ENCODE results near the gene NFIC. TPM values are rescaled to one million over a fixed set of nuclear protein-coding genes. Genes with fewer than 3 reads are reported as not detected.

The NFIC gene
- total and polyA plus RNA-seq, 2 donors from 2014 or later = 20.3 to 173 TPM

DNA sequence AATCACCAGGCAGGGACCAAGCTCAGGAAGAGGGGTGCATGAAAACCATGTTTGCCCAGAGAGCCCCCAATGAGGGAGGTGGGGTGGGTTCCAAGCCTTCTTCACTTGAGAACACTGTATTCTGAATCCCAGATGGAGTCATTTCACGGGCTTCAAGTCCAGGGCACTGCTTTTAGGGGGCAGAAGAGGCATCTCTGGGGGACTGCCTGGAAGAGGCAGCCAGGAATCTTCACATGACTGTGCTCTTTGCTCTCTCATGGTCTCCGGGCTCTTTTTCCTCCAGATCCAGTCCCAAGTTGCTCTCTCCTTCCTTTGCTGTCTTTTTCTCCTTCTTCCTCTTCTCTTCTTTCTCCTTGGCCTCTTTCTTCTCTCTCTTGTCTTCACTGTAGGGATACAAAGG is 108.2 kb downstream of the NFIC start:
- intact Hi-C loops (cut with DNase I) = loop anchor here (10.0 kb wide), 1 partner anchor 150 kb away; no protein-coding TSS in a partner anchor
- H3K4me3 ChIP-seq (ENCODE audit: low read length in 3 of 3) = no peak overlapping the region
- peaks cover 0 to 10% (median 9%) of the 10 kb centered on the region in 3 donors for H3K36me3 ChIP-seq (ENCODE audit: control insufficient read depth in 2 of 3, insufficient read depth in 3 of 3, low read length in 3 of 3)
- no peaks in the 10 kb centered on the region for H3K27me3 ChIP-seq (ENCODE audit: control insufficient read depth, insufficient read depth, low read length)
- no peak overlapping the region for H3K9ac ChIP-seq (ENCODE audit: low read length in 3 of 3)
- no peak for FAIRE-seq
- peak overlapping the region; percentile 1 to 48 for H3K27ac ChIP-seq (ENCODE audit: low read depth in 2 of 2, low read length in 2 of 2)
- peaks cover 0 to 17% (median 9%) of the 10 kb centered on the region in 3 donors for H3K4me1 ChIP-seq (ENCODE audit: control insufficient read depth in 2 of 3, insufficient read depth in 2 of 3, low read depth in 1 of 3, low read length in 3 of 3)
- TF ChIP-seq, protein P1, sequence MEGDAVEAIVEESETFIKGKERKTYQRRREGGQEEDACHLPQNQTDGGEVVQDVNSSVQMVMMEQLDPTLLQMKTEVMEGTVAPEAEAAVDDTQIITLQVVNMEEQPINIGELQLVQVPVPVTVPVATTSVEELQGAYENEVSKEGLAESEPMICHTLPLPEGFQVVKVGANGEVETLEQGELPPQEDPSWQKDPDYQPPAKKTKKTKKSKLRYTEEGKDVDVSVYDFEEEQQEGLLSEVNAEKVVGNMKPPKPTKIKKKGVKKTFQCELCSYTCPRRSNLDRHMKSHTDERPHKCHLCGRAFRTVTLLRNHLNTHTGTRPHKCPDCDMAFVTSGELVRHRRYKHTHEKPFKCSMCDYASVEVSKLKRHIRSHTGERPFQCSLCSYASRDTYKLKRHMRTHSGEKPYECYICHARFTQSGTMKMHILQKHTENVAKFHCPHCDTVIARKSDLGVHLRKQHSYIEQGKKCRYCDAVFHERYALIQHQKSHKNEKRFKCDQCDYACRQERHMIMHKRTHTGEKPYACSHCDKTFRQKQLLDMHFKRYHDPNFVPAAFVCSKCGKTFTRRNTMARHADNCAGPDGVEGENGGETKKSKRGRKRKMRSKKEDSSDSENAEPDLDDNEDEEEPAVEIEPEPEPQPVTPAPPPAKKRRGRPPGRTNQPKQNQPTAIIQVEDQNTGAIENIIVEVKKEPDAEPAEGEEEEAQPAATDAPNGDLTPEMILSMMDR (IDR thresholded peaks at IDR 0.05; ENCODE audit: borderline replicate concordance, extremely low read depth, insufficient read depth) = no peak
- no peak for DNase-seq
- H3K9me3 ChIP-seq (ENCODE audit: control insufficient read depth in 2 of 3, insufficient read depth in 1 of 3, low read length in 3 of 3) = no peaks in the 10 kb centered on the region

DNA sequence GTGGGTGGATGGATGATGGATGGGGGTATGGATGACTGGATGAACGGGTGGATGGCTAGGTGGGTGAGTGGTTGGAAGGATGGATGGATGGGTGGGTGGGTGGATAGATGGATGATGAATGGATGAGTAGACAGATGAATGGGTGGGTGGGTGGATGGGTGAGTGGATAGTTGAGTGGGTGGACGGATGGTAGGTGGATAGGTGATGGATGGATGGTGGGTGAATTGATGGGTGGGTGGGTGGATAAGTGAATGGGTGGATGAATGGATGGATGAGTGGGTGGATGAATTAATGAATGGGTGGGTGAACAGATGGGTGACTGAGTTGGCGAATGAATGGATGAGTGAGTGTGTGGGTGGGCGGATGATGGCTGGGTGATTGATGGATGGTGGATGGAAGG is 109.1 kb downstream of the NFIC start:
- Histone ChIP-seq H3K4me3 (ENCODE audit: low read length in 3 of 3) (no peak overlapping the region), H3K27ac (ENCODE audit: low read depth in 2 of 2, low read length in 2 of 2) (no peak overlapping the region), H3K9me3 (ENCODE audit: control insufficient read depth in 2 of 3, insufficient read depth in 1 of 3, low read length in 3 of 3) (no peaks in the 10 kb centered on the region), H3K9ac (ENCODE audit: low read length in 3 of 3) (no peak overlapping the region), H3K4me1 (ENCODE audit: control insufficient read depth in 2 of 3, insufficient read depth in 2 of 3, low read depth in 1 of 3, low read length in 3 of 3) (peaks cover 0 to 17% (median 9%) of the 10 kb centered on the region in 3 donors), H3K36me3 (ENCODE audit: control insufficient read depth in 2 of 3, insufficient read depth in 3 of 3, low read length in 3 of 3) (peaks cover 0 to 10% (median 9%) of the 10 kb centered on the region in 3 donors), H3K27me3 (ENCODE audit: control insufficient read depth, insufficient read depth, low read length) (no peaks in the 10 kb centered on the region)
- TF ChIP-seq, protein P1 (IDR thresholded peaks at IDR 0.05; ENCODE audit: borderline replicate concordance, extremely low read depth, insufficient read depth) = no peak
- DNase-seq = no peak
- no peak for FAIRE-seq
- intact Hi-C loops (cut with DNase I) = loop anchor here (10.0 kb wide), 1 partner anchor 151 kb away; no protein-coding TSS in a partner anchor

DNA sequence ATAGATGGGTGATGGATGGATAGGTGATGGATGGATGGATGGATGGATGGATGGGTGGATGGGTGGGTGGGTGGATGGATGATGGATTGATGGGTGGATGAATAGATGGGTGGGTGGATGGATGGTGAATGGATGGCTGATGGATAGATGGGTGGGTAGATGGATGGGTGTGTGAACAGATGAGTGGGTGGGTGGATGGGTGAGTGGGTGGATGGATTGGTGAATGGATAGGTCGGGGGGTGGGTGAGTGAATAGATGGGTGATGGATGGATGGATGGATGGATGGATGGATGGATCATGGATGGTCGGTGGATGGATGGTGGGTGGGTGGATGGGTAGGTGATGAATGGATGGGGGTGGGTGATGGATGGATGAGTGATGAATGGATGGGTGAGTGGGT is 110.4 kb downstream of the NFIC start:
- no peak for FAIRE-seq
- intact Hi-C loops (cut with DNase I) = loop anchor here (10.0 kb wide), 1 partner anchor 152 kb away; no protein-coding TSS in a partner anchor

More for the DNA sequence above, 110.4 kb downstream of the NFIC start:
- H3K27ac ChIP-seq (ENCODE audit: low read depth in 2 of 2, low read length in 2 of 2) = no peak overlapping the region
- H3K4me3 ChIP-seq (ENCODE audit: low read length in 3 of 3) = no peak overlapping the region
- DNase-seq = no peak
- TF ChIP-seq, protein P1 (IDR thresholded peaks at IDR 0.05; ENCODE audit: borderline replicate concordance, extremely low read depth, insufficient read depth) = no peak
- no peaks in the 10 kb centered on the region for H3K27me3 ChIP-seq (ENCODE audit: control insufficient read depth, insufficient read depth, low read length)
- H3K9ac ChIP-seq (ENCODE audit: low read length in 3 of 3) = no peak overlapping the region
- H3K4me1 ChIP-seq (ENCODE audit: control insufficient read depth in 2 of 3, insufficient read depth in 2 of 3, low read depth in 1 of 3, low read length in 3 of 3) = peaks cover 0 to 25% (median 9%) of the 10 kb centered on the region in 3 donors
- H3K36me3 ChIP-seq (ENCODE audit: control insufficient read depth in 2 of 3, insufficient read depth in 3 of 3, low read length in 3 of 3) = peaks cover 0 to 10% (median 9%) of the 10 kb centered on the region in 3 donors
- no peaks in the 10 kb centered on the region for H3K9me3 ChIP-seq (ENCODE audit: control insufficient read depth in 2 of 3, insufficient read depth in 1 of 3, low read length in 3 of 3)

All from kidney (tissue), 14 donors.